ENCODE data around the gene MYO1E.

MYO1E gene

DNA sequence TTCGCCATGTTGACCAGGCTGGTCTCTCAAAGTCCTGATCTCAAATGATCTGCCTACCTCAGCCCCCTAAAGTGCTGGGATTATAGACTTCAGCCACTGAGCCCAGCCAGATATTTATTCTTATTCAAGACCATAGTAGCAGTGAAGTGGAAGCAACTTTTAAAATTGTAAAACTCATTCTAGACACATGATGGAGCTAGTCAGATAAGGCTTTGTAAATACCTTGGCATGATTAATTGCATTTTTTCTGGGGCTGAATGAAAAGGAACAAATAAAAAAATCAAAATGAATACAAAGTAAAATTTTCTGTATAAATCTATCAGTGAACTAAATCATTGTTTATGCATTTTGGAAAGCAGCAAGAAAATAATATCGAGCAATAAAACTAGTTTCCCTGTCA lies 4.1 kb upstream of the MYO1E start:
- ATAC-seq = no peak
- no peak for TF ChIP-seq TOX (CRISPR knock-in tag; IDR thresholded peaks at IDR 0.05; ENCODE audit: borderline replicate concordance)
- TF ChIP-seq, protein P1, sequence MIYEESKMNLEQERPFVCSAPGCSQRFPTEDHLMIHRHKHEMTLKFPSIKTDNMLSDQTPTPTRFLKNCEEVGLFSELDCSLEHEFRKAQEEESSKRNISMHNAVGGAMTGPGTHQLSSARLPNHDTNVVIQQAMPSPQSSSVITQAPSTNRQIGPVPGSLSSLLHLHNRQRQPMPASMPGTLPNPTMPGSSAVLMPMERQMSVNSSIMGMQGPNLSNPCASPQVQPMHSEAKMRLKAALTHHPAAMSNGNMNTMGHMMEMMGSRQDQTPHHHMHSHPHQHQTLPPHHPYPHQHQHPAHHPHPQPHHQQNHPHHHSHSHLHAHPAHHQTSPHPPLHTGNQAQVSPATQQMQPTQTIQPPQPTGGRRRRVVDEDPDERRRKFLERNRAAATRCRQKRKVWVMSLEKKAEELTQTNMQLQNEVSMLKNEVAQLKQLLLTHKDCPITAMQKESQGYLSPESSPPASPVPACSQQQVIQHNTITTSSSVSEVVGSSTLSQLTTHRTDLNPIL (CRISPR knock-in tag; IDR thresholded peaks at IDR 0.05; ENCODE audit: low read depth) = no peak
- TF ChIP-seq ZC3H10 (CRISPR knock-in tag; IDR thresholded peaks at IDR 0.05) = no peak
- no peak for TF ChIP-seq ESRRG (CRISPR knock-in tag; IDR thresholded peaks at IDR 0.05)
- no peak for TF ChIP-seq ARNTL (CRISPR knock-in tag; IDR thresholded peaks at IDR 0.05; ENCODE audit: borderline replicate concordance, low read depth)
- no peak for TF ChIP-seq ZNF565 (CRISPR knock-in tag; conservative IDR thresholded peaks at IDR 0.05; ENCODE audit: low read depth)
- TF ChIP-seq OSR1 (CRISPR knock-in tag; IDR thresholded peaks at IDR 0.05) = no peak
- TF ChIP-seq ZNF8 (CRISPR knock-in tag; IDR thresholded peaks at IDR 0.05) = no peak
- no peak for TF ChIP-seq BACH2 (CRISPR knock-in tag; IDR thresholded peaks at IDR 0.05; ENCODE audit: borderline replicate concordance)
- no peak for TF ChIP-seq ZFP30 (CRISPR knock-in tag; IDR thresholded peaks at IDR 0.05)
- TF ChIP-seq GLIS3 (CRISPR knock-in tag; IDR thresholded peaks at IDR 0.05) = no peak

DNA sequence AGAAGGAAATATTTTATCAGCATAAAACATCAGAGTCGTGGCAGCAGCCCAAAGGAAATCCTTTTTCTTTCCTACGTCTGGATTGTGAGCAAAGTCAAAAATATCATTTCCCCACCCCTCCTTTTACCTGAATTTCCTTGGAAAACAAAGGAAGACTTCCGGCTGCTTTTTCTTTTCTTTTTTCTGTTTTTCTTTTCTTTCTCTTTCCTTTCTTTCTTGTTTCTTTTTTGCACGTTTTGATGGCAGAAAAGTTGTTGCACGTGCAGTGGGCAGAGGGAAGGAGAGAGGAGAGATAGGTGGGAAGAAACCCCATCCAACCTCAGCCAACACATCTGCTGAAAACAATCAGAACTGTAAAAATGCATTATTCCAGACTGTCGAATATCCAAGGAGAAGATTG lies 544 bp upstream of the MYO1E start:
- TF ChIP-seq, protein P2, sequence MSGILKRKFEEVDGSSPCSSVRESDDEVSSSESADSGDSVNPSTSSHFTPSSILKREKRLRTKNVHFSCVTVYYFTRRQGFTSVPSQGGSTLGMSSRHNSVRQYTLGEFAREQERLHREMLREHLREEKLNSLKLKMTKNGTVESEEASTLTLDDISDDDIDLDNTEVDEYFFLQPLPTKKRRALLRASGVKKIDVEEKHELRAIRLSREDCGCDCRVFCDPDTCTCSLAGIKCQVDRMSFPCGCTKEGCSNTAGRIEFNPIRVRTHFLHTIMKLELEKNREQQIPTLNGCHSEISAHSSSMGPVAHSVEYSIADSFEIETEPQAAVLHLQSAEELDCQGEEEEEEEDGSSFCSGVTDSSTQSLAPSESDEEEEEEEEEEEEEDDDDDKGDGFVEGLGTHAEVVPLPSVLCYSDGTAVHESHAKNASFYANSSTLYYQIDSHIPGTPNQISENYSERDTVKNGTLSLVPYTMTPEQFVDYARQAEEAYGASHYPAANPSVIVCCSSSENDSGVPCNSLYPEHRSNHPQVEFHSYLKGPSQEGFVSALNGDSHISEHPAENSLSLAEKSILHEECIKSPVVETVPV (CRISPR knock-in tag; IDR thresholded peaks at IDR 0.05) = no peak
- TF ChIP-seq, protein P3, sequence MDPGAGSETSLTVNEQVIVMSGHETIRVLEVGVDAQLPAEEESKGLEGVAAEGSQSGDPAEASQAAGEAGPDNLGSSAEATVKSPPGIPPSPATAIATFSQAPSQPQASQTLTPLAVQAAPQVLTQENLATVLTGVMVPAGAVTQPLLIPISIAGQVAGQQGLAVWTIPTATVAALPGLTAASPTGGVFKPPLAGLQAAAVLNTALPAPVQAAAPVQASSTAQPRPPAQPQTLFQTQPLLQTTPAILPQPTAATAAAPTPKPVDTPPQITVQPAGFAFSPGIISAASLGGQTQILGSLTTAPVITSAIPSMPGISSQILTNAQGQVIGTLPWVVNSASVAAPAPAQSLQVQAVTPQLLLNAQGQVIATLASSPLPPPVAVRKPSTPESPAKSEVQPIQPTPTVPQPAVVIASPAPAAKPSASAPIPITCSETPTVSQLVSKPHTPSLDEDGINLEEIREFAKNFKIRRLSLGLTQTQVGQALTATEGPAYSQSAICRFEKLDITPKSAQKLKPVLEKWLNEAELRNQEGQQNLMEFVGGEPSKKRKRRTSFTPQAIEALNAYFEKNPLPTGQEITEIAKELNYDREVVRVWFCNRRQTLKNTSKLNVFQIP (CRISPR knock-in tag; IDR thresholded peaks at IDR 0.05; ENCODE audit: borderline replicate concordance, low read depth) = no peak
- TF ChIP-seq TCF4 (CRISPR knock-in tag; IDR thresholded peaks at IDR 0.05; ENCODE audit: borderline replicate concordance) (no peak), CSDC2 (CRISPR knock-in tag; IDR thresholded peaks at IDR 0.05) (no peak), ARNTL (CRISPR knock-in tag; IDR thresholded peaks at IDR 0.05; ENCODE audit: borderline replicate concordance, low read depth) (no peak), TOX (CRISPR knock-in tag; IDR thresholded peaks at IDR 0.05; ENCODE audit: borderline replicate concordance) (no peak), ZNF565 (CRISPR knock-in tag; conservative IDR thresholded peaks at IDR 0.05; ENCODE audit: low read depth) (no peak), ZC3H10 (CRISPR knock-in tag; IDR thresholded peaks at IDR 0.05) (no peak), ISL1 (CRISPR knock-in tag; IDR thresholded peaks at IDR 0.05) (no peak), ZNF70 (CRISPR knock-in tag; IDR thresholded peaks at IDR 0.05) (no peak), SNAI2 (CRISPR knock-in tag; IDR thresholded peaks at IDR 0.05) (no peak)
- TF ChIP-seq, protein P4, sequence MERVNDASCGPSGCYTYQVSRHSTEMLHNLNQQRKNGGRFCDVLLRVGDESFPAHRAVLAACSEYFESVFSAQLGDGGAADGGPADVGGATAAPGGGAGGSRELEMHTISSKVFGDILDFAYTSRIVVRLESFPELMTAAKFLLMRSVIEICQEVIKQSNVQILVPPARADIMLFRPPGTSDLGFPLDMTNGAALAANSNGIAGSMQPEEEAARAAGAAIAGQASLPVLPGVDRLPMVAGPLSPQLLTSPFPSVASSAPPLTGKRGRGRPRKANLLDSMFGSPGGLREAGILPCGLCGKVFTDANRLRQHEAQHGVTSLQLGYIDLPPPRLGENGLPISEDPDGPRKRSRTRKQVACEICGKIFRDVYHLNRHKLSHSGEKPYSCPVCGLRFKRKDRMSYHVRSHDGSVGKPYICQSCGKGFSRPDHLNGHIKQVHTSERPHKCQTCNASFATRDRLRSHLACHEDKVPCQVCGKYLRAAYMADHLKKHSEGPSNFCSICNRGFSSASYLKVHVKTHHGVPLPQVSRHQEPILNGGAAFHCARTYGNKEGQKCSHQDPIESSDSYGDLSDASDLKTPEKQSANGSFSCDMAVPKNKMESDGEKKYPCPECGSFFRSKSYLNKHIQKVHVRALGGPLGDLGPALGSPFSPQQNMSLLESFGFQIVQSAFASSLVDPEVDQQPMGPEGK (CRISPR knock-in tag; IDR thresholded peaks at IDR 0.05; ENCODE audit: borderline replicate concordance) = no peak
- TF ChIP-seq, protein P1 (CRISPR knock-in tag; IDR thresholded peaks at IDR 0.05; ENCODE audit: low read depth) = no peak
- peak; percentile 0; the same call in 1 of the 3 replicates for ATAC-seq

DNA sequence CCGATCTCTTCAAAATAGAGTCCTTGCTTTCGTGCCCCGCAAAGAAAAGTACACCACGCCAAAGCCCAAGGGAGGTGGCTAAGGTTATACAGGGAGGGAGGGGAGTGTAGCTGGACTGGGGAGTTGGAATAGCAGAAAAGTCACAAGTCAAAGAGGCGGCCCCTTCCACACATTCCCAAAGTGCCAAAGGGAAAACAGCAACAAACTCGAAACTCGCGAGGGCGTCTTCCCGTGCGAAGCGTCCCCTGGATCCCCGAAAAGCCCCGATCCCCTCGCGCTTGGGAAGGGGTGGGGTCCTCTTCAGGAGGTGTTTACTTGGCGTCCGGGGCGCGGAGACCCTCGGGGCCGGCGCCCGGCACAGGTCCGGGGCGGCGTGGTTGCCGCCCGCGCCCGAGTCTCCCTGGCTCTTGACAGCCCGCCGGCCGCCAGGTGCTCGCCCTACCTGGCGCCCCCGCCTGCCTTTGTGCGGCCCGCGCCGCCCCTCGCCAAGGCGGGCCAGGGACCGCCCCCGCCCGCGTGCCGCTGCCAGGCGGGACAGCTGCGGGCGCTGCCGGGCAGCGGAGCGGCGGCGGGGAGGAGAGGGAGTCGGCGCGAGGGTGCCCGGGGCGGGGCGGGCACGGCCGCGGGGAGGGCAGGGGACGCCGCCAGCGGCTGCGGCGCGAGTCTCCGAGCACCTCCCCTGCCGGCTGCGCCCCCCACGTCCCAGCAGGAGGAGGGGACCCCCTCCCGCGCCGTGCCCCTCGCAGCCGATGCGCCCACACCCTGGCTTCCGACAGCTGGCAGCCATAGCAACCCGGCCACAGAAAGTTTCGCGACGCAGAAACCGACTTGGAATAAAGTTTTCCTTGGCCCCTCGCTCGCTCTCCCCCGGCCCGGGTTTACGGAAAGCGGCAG lies 966 bp downstream of the MYO1E start:
- ATAC-seq = peak; percentile 31
- TF ChIP-seq TCF4 (CRISPR knock-in tag; IDR thresholded peaks at IDR 0.05; ENCODE audit: borderline replicate concordance) (no peak), ISL1 (CRISPR knock-in tag; IDR thresholded peaks at IDR 0.05) (no peak), OSR1 (CRISPR knock-in tag; IDR thresholded peaks at IDR 0.05) (no peak), BACH2 (CRISPR knock-in tag; IDR thresholded peaks at IDR 0.05; ENCODE audit: borderline replicate concordance) (no peak), SNAI2 (CRISPR knock-in tag; IDR thresholded peaks at IDR 0.05) (no peak), RARB (CRISPR knock-in tag; IDR thresholded peaks at IDR 0.05) (no peak), ARNTL (CRISPR knock-in tag; IDR thresholded peaks at IDR 0.05; ENCODE audit: borderline replicate concordance, low read depth) (no peak), ZNF565 (CRISPR knock-in tag; conservative IDR thresholded peaks at IDR 0.05; ENCODE audit: low read depth) (no peak), TOX (CRISPR knock-in tag; IDR thresholded peaks at IDR 0.05; ENCODE audit: borderline replicate concordance) (no peak)
- TF ChIP-seq, protein P1 (CRISPR knock-in tag; IDR thresholded peaks at IDR 0.05; ENCODE audit: low read depth) = no peak
